ENCODE data around the gene WRNIP1.

WRNIP1 gene

GRCh38 chr6:2802521-2803060 is 37.4 kb downstream of the WRNIP1 start:
- no peak overlapping the region for H3K27ac ChIP-seq
- TF ChIP-seq CTCF (conservative IDR thresholded peaks at IDR 0.05), result no peak

- no peak overlapping the region for H3K27ac ChIP-seq
- TF ChIP-seq CTCF (conservative IDR thresholded peaks at IDR 0.05), result no peak
These were observed 38.7 kb downstream of the WRNIP1 start for GRCh38 chr6:2803731-2804429.

- no peak for TF ChIP-seq CTCF (conservative IDR thresholded peaks at IDR 0.05)
- no peak overlapping the region for H3K27ac ChIP-seq
These were observed 39.3 kb downstream of the WRNIP1 start for GRCh38 chr6:2804516-2804915.

GRCh38 chr6:2805031-2805430 is 39.8 kb downstream of the WRNIP1 start:
- no peak for TF ChIP-seq CTCF (conservative IDR thresholded peaks at IDR 0.05)
- H3K27ac ChIP-seq, result no peak overlapping the region

- no peak for TF ChIP-seq CTCF (conservative IDR thresholded peaks at IDR 0.05)
- no peak overlapping the region for H3K27ac ChIP-seq
These were observed 41.5 kb downstream of the WRNIP1 start for GRCh38 chr6:2806644-2807043.

GRCh38 chr6:2807342-2808090 is 42.3 kb downstream of the WRNIP1 start:
- TF ChIP-seq CTCF (conservative IDR thresholded peaks at IDR 0.05), result no peak
- no peak overlapping the region for H3K27ac ChIP-seq

GRCh38 chr6:2809015-2809414 is 43.8 kb downstream of the WRNIP1 start:
- H3K27ac ChIP-seq, result no peak overlapping the region
- no peak for TF ChIP-seq CTCF (conservative IDR thresholded peaks at IDR 0.05)

Measured in VCaP (cell line).